GM12878 (cell line): ENCODE measurements around the gene FNIP1. TPM values are rescaled to one million over a fixed set of nuclear protein-coding genes. Genes with fewer than 3 reads are reported as not detected.

Source experiments
- ATAC-seq: fragments of 200-7000 bp; cut with Tn5 transposase; 3 replicates; pipeline ENCODE4 v1.9.1; 2020; ENCODE audit warnings: mild to moderate bottlenecking, moderate library complexity
- BruUV-seq: library from RNA; stranded (reverse); fragments of 400-500 nt; replicated peaks from 2 replicates; lab custom pipeline; 2021; lab: Mats Ljungman, UMichigan
- CTCF ChIA-PET: fragments of 300-600 bp; sonication (Branson Sonifier 250); formaldehyde crosslinking; extraction: SDS; loops from one replicate; lab custom pipeline; 2021; ENCODE audit warnings: inconsistent platforms; lab: Yijun Ruan, JAX
- POLR2A ChIA-PET: fragments of 350-600 bp; formaldehyde crosslinking; extraction: SDS; loops from one replicate; lab custom pipeline; 2021; ENCODE audit warnings: inconsistent platforms; lab: Charles Lee
- RAD21 ChIA-PET: fragments of 300-600 bp; sonication (Branson Sonifier 250); formaldehyde crosslinking; loops from one replicate; lab custom pipeline; 2023; ENCODE audit warnings: antibody characterized with exemption; ENCODE audit not compliant: unreplicated experiment; lab: Charles Lee
- SMC1A ChIA-PET: fragments of 300-600 bp; sonication (Branson Sonifier 250); formaldehyde crosslinking; loops from one replicate; lab custom pipeline; 2023; ENCODE audit not compliant: unreplicated experiment, uncharacterized antibody; lab: Charles Lee
- DNase-seq: peaks from one replicate; pipeline ENCODE4 v3.0.0-alpha.2; 2011; ENCODE audit warnings: low read depth, low spot score
- FAIRE-seq: peaks from 3 replicates; lab custom pipeline; 2011; peaks lifted over from hg19 to GRCh38; lab: Jason Lieb, UNC
- H2AFZ ChIP-seq: 2 replicates; pipeline ENCODE4 v1.6.0; 2011; ENCODE audit warnings: low read depth, low read length, control low read depth; ENCODE audit not compliant: control insufficient read depth
- H3K27ac ChIP-seq: 2 replicates; pipeline ENCODE4 v1.5.1; 2011; ENCODE audit warnings: control low read depth; ENCODE audit not compliant: control insufficient read depth, insufficient read depth
- H3K27me3 ChIP-seq, 2 experiments: replicated peaks in 1 of 2; 2 replicates each; pipeline versions ENCODE4 v1.6.0 to v1.6.1; 2011; ENCODE audit warnings: low read length in 1 of 2; ENCODE audit not compliant: control insufficient read depth in 2 of 2, insufficient read depth in 2 of 2
- H3K36me3 ChIP-seq, 2 experiments: 2 replicates each; pipeline ENCODE4 v1.5.1; 2011; ENCODE audit warnings: low read length in 1 of 2; ENCODE audit not compliant: control insufficient read depth in 2 of 2, insufficient read depth in 2 of 2
- H3K4me1 ChIP-seq: 2 replicates; pipeline ENCODE4 v1.6.1; 2011; ENCODE audit warnings: mild to moderate bottlenecking, low read length, moderate library complexity, mixed read lengths; ENCODE audit not compliant: control insufficient read depth, insufficient read depth
- H3K4me2 ChIP-seq: 2 replicates; pipeline ENCODE4 v1.6.0; 2011; ENCODE audit warnings: control low read depth; ENCODE audit not compliant: control insufficient read depth, insufficient read depth
- H3K4me3 ChIP-seq: fragments of 200-600 bp; sonication (generic); 2 replicates; pipeline ENCODE4 v1.5.1; 2016
- H3K79me2 ChIP-seq: 2 replicates; pipeline ENCODE4 v1.6.0; 2011; ENCODE audit warnings: low read length; ENCODE audit not compliant: control insufficient read depth, insufficient read depth
- H3K9ac ChIP-seq: 2 replicates; pipeline ENCODE4 v1.8.0; 2011; ENCODE audit warnings: low read length, control low read depth, mixed read lengths; ENCODE audit not compliant: control insufficient read depth, insufficient read depth
- H3K9me3 ChIP-seq: replicated peaks from 3 replicates; pipeline ENCODE4 v1.5.1; 2011; ENCODE audit warnings: mild to moderate bottlenecking, low read length; ENCODE audit not compliant: control insufficient read depth, insufficient read depth
- H4K20me1 ChIP-seq: 2 replicates; pipeline ENCODE4 v1.6.0; 2011; ENCODE audit not compliant: control insufficient read depth, insufficient read depth
- CEBPB ChIP-seq, 2 experiments: fragments of 150-350 bp in 1 of 2; IDR thresholded peaks; 2 replicates each; pipeline ENCODE4 v1.6.1; 2012 to 2014; ENCODE audit warnings: low read depth in 2 of 2, low read length in 2 of 2, borderline replicate concordance in 1 of 2, inconsistent platforms in 1 of 2
- CREM ChIP-seq: IDR thresholded peaks from 2 replicates; pipeline ENCODE4 v1.6.1; 2014; ENCODE audit warnings: antibody characterized with exemption, low read depth
- FOXM1 ChIP-seq: IDR thresholded peaks from 2 replicates; pipeline ENCODE4 v1.6.1; 2012; ENCODE audit warnings: low read depth, mild to moderate bottlenecking, inconsistent platforms, low read length, moderate library complexity
- JUNB ChIP-seq: IDR thresholded peaks from 2 replicates; pipeline ENCODE4 v1.6.1; 2016; ENCODE audit warnings: antibody characterized with exemption, mild to moderate bottlenecking
- NFYB ChIP-seq: IDR thresholded peaks from 2 replicates; pipeline ENCODE4 v1.6.1; 2011; ENCODE audit warnings: low read depth, mild to moderate bottlenecking, low read length, improper control_type of control experiment, moderate library complexity; ENCODE audit not compliant: insufficient read depth
- PML ChIP-seq: IDR thresholded peaks from 2 replicates; pipeline ENCODE4 v1.6.1; 2012; ENCODE audit warnings: low read length, inconsistent platforms
- RAD21 ChIP-seq: IDR thresholded peaks from 2 replicates; pipeline ENCODE4 v1.6.1; 2011; ENCODE audit warnings: mild to moderate bottlenecking, low read depth, low read length, moderate library complexity; ENCODE audit not compliant: insufficient read depth
- RB1 ChIP-seq: fragments of 450-650 bp; formaldehyde crosslinking; IDR thresholded peaks from 2 replicates; pipeline ENCODE4 v1.6.1; 2017; ENCODE audit warnings: mild to moderate bottlenecking, borderline replicate concordance
- RUNX3 ChIP-seq: IDR thresholded peaks from 2 replicates; pipeline ENCODE4 v1.6.1; 2012; ENCODE audit warnings: low read length, inconsistent platforms
- SPI1 ChIP-seq: IDR thresholded peaks from 2 replicates; pipeline ENCODE4 v1.6.1; 2011; ENCODE audit warnings: low read depth, mild to moderate bottlenecking, low read length, moderate library complexity, borderline replicate concordance; ENCODE audit not compliant: insufficient read depth
- STAT1 ChIP-seq: fragments of 450-650 bp; conservative IDR thresholded peaks from 2 replicates; pipeline ENCODE4 v1.6.1; 2014; ENCODE audit warnings: antibody characterized with exemption, mild to moderate bottlenecking
- ZBED1 ChIP-seq: IDR thresholded peaks from 2 replicates; pipeline ENCODE4 v1.6.1; 2016; ENCODE audit warnings: borderline replicate concordance
- ZNF384 ChIP-seq: IDR thresholded peaks from 2 replicates; pipeline ENCODE4 v1.6.1; 2012; ENCODE audit warnings: low read depth, mild to moderate bottlenecking, low read length, improper control_type of control experiment, borderline replicate concordance
- WGBS: methylation state at CpG from one replicate; pipeline ENCODE4 v1.1.6; 2016; ENCODE audit warnings: low lambda C conversion rate; ENCODE audit not compliant: insufficient replicate concordance, insufficient coverage; ENCODE audit errors: missing lambda C conversion rate; 5-methylcytosine and 5-hydroxymethylcytosine counted together
- in situ Hi-C: fragments of 300-500 bp; cut with MboI; formaldehyde crosslinking; loops from 9 replicates; pipeline ENCODE4 v1.14.3; 2018; ENCODE audit warnings: mixed read lengths
- intact Hi-C: fragments of 100-400 bp; cut with micrococcal nuclease; formaldehyde crosslinking; loops from one replicate; pipeline ENCODE4 v1.14.2; 2022; ENCODE audit not compliant: unreplicated experiment
- polyA plus RNA-seq, 11 experiments: library from polyadenylated mRNA; depleted of rRNA in 4 of 11; unstranded in 6 of 11; stranded (reverse) in 5 of 11; fragments of >200 nt; fragmentation: Nextera tagmentation in 4 of 11; fragmentation: Illumina TruSeq in 1 of 11; extraction: Ambion mirVana in 4 of 11; extraction: Trizol in 1 of 11; gene quantifications; 1 replicate in 1 of 11; 2 replicates in 10 of 11; pipeline versions ENCODE4 v1.2.1 to v1.2.3, GENCODE V29; 2011 to 2016; ENCODE audit warnings: inconsistent platforms in 2 of 11, missing spikeins in 2 of 11, low read depth in 1 of 11
- total RNA-seq, 4 experiments: library from RNA; depleted of rRNA in 3 of 4; stranded (reverse); fragments of >200 nt in 3 of 4; fragmentation: Illumina TruSeq in 1 of 4; extraction: Trizol in 1 of 4; gene quantifications; 2 replicates each; pipeline versions ENCODE4 v1.2.1 to v1.2.3, GENCODE V29; 2013 to 2021
- TF ChIP-seq, protein P1 (sequence below): fragments of 450-650 bp; formaldehyde crosslinking; IDR thresholded peaks from 2 replicates; pipeline ENCODE4 v1.4.0; 2022; ENCODE audit warnings: mild to moderate bottlenecking, moderate library complexity
- TF ChIP-seq, protein P2 (sequence below): fragments of 450-650 bp; IDR thresholded peaks from 2 replicates; pipeline ENCODE4 v1.6.1; 2017; ENCODE audit warnings: mild to moderate bottlenecking, moderate library complexity

The FNIP1 gene
- total and polyA plus RNA-seq, 10 of the 15 experiments (the other 5 are each of a cell fraction or from before 2014, with no cell fraction given): 4.3 to 18.0 (median 14.0) TPM

DNA sequence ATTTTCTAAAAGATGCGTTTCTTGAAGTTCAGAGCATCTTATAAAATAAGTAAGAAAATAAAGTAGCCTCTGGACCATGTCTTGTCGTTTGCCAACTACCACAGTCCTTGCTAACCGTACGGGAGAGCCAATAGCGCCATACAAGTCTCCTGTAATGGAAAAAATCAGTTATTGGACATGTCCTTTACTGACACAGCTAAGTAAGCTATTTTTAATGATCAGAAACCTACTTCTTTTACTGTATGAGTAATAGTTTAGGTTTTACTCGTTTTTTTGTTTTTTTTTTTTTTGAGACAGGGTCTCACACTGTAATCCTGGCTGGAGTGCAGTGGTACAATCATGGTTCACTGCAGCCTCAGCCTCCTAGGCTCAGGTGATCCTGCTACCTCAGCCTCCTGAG lies 124.0 kb downstream of the FNIP1 start (continued):
- TF ChIP-seq SPI1 (no peak), RB1 (no peak), ZBED1 (no peak), RUNX3 (peak; percentile 21; the same call in 1 of the 2 replicates), RAD21 (no peak), CEBPB (IDR thresholded peaks at IDR 0.05; ENCODE audit: borderline replicate concordance in 1 of 2, low read depth in 2 of 2, low read length in 2 of 2) (0 out of 4 replicates have a peak, but pooled peaks of 1 of the 2 experiments have one; percentile 36), CREM (0 out of 2 replicates have a peak, but pooled peaks have one; percentile 7), JUNB (peak; percentile 66), FOXM1 (peak; percentile 65; the same call in 1 of the 2 replicates), STAT1 (no peak), NFYB (no peak), PML (peak; percentile 57)
- TF ChIP-seq, all 136 proteins: peak for 10

DNA sequence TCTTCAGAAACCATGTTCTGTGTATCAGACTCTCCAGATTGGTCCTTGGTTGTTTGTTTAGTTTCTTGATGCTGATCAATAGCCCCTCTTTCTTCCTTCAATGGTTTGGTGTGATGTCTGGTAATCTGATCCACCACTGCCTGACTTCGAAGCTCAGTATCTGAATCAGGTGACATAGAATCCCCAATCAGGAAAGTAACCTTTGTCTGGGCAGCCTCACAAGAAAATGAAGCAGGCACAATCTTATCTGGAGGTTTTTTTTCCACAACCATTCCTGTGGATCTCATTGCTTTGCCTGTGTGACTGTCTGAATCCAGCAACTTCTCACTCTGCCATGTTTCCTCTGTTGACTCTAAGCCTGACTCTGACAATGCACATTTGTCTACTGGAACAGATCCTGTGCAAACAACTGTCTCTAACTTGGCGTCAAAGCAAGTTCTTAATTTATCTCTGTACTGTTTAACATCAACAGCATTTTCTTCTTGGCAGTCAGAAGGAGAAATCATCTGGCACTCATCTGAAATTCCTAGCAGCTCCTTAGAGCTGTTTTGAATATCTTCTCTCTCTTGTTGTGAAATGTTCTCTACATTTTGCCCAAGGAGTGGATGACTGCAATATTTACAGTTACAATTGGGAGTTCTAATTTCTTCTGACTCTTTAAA lies 124.7 kb downstream of the FNIP1 start:
- Histone ChIP-seq H3K79me2 (no peaks in the 10 kb centered on the region), H3K4me1 (peaks cover 38% of the 10 kb centered on the region), H2AFZ (no peak overlapping the region), H3K27me3 (no peaks in the 10 kb centered on the region), H4K20me1 (no peaks in the 10 kb centered on the region), H3K9ac (no peak overlapping the region), H3K27ac (peak overlapping the region; percentile 63; the same call in 1 of the 2 replicates), H3K4me3 (no peak overlapping the region), H3K9me3 (no peaks in the 10 kb centered on the region), H3K4me2 (peak overlapping the region; percentile 69), H3K36me3 (peaks cover 0 to 4% of the 10 kb centered on the region in 2 experiments; a peak in 1 of 4 replicates)
- SMC1A ChIA-PET: interaction anchor here (0.7 to 3.6 kb wide), 5 partner anchors 8 to 335 kb away, joined by 3 to 16 read pairs (median 4); no protein-coding TSS in a partner anchor
- in situ Hi-C loops (no loop called here), intact Hi-C loops (no loop called here)
- FAIRE-seq (no peak), DNase-seq (no peak), ATAC-seq (no peak)
- RAD21 ChIA-PET: interaction anchor here (1.1 to 2.2 kb wide), 3 partner anchors 25 to 42 kb away, joined by 3 to 6 read pairs (median 5); no protein-coding TSS in a partner anchor
- WGBS: 100% methylated on average over 2 of the region's 2 CpGs
- POLR2A ChIA-PET: interaction anchor here (1.0 to 1.4 kb wide), 3 partner anchors 9 to 18 kb away, joined by 3 to 5 read pairs (median 4); no protein-coding TSS in a partner anchor
- CTCF ChIA-PET: interaction anchor here (1.4 to 2.9 kb wide), 2 partner anchors 13 to 82 kb away, joined by 3 to 9 read pairs; no protein-coding TSS in a partner anchor
- TSS peak; percentile 39 for BruUV-seq
- TF ChIP-seq ZNF384: no peak
- TF ChIP-seq, protein P1, sequence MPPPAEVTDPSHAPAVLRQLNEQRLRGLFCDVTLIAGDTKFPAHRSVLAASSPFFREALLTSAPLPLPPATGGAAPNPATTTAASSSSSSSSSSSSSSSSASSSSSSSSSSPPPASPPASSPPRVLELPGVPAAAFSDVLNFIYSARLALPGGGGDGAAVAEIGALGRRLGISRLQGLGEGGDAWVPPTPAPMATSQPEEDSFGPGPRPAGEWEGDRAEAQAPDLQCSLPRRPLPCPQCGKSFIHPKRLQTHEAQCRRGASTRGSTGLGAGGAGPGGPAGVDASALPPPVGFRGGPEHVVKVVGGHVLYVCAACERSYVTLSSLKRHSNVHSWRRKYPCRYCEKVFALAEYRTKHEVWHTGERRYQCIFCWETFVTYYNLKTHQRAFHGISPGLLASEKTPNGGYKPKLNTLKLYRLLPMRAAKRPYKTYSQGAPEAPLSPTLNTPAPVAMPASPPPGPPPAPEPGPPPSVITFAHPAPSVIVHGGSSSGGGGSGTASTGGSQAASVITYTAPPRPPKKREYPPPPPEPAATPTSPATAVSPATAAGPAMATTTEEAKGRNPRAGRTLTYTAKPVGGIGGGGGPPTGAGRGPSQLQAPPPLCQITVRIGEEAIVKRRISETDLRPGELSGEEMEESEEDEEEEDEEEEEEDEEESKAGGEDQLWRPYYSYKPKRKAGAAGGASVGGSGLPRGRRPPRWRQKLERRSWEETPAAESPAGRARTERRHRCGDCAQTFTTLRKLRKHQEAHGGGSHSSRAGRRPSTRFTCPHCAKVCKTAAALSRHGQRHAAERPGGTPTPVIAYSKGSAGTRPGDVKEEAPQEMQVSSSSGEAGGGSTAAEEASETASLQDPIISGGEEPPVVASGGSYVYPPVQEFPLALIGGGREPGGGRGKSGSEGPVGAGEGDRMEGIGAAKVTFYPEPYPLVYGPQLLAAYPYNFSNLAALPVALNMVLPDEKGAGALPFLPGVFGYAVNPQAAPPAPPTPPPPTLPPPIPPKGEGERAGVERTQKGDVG: no peak
- TF ChIP-seq, protein P2, sequence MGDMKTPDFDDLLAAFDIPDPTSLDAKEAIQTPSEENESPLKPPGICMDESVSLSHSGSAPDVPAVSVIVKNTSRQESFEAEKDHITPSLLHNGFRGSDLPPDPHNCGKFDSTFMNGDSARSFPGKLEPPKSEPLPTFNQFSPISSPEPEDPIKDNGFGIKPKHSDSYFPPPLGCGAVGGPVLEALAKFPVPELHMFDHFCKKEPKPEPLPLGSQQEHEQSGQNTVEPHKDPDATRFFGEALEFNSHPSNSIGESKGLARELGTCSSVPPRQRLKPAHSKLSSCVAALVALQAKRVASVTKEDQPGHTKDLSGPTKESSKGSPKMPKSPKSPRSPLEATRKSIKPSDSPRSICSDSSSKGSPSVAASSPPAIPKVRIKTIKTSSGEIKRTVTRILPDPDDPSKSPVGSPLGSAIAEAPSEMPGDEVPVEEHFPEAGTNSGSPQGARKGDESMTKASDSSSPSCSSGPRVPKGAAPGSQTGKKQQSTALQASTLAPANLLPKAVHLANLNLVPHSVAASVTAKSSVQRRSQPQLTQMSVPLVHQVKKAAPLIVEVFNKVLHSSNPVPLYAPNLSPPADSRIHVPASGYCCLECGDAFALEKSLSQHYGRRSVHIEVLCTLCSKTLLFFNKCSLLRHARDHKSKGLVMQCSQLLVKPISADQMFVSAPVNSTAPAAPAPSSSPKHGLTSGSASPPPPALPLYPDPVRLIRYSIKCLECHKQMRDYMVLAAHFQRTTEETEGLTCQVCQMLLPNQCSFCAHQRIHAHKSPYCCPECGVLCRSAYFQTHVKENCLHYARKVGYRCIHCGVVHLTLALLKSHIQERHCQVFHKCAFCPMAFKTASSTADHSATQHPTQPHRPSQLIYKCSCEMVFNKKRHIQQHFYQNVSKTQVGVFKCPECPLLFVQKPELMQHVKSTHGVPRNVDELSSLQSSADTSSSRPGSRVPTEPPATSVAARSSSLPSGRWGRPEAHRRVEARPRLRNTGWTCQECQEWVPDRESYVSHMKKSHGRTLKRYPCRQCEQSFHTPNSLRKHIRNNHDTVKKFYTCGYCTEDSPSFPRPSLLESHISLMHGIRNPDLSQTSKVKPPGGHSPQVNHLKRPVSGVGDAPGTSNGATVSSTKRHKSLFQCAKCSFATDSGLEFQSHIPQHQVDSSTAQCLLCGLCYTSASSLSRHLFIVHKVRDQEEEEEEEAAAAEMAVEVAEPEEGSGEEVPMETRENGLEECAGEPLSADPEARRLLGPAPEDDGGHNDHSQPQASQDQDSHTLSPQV: no peak
- no peak for TF ChIP-seq SPI1
